Stimulated activated CD8-positive, alpha-beta memory T cell treated with anti-CD3 and anti-CD28 coated beads, Interleukin-2, amount 100 ng/mL, for 1 hour (primary cell): ENCODE results near the gene PHF21A.
"Not testable (repeated sequence)": the region's sequence is repeated elsewhere in the genome, so short reads cannot be mapped to it uniquely, and the experiment has no call there.

Source experiments
- DNase-seq, 2 donors: peaks; one replicate each; pipeline ENCODE4 v3.0.0-alpha.2; 2020; ENCODE audit warnings: low read depth in 2 of 2

The PHF21A gene

GRCh38 chr11:46036969-46037368 is 84.3 kb downstream of the PHF21A start:
- no peak for DNase-seq

- DNase-seq: no peak
These were observed 85.2 kb downstream of the PHF21A start for GRCh38 chr11:46036009-46036408.

- DNase-seq: no peak
These were observed 87.2 kb downstream of the PHF21A start for GRCh38 chr11:46034041-46034440.

- DNase-seq: no peak
These were observed 94.5 kb downstream of the PHF21A start for GRCh38 chr11:46026606-46027293.

GRCh38 chr11:46020084-46020599 is 101.1 kb downstream of the PHF21A start:
- DNase-seq: no peak

GRCh38 chr11:46018651-46019050 is 102.6 kb downstream of the PHF21A start:
- DNase-seq: no peak

GRCh38 chr11:46017341-46017740 is 103.9 kb downstream of the PHF21A start:
- DNase-seq: no peak

- no peak for DNase-seq
These were observed 105.3 kb downstream of the PHF21A start for GRCh38 chr11:46015941-46016340.

- DNase-seq: not testable (repeated sequence)
These were observed 107.1 kb downstream of the PHF21A start for GRCh38 chr11:46014168-46014567.

- no peak for DNase-seq
These were observed 109.1 kb downstream of the PHF21A start for GRCh38 chr11:46012185-46012584.

- DNase-seq: no peak
These were observed 111.2 kb downstream of the PHF21A start for GRCh38 chr11:46010100-46010499.

- no peak for DNase-seq
These were observed 111.6 kb downstream of the PHF21A start for GRCh38 chr11:46009647-46010046.

GRCh38 chr11:46006418-46007070 is 114.7 kb downstream of the PHF21A start:
- no peak for DNase-seq

- DNase-seq: no peak
These were observed 117.7 kb downstream of the PHF21A start for GRCh38 chr11:46003572-46003971.

- DNase-seq: no peak
These were observed 119.1 kb downstream of the PHF21A start for GRCh38 chr11:46002189-46002588.

- no peak for DNase-seq
These were observed 119.8 kb downstream of the PHF21A start for GRCh38 chr11:46001448-46001914.

GRCh38 chr11:45997599-45997998 is 123.7 kb downstream of the PHF21A start:
- DNase-seq: no peak

- DNase-seq: no peak
These were observed 125.9 kb downstream of the PHF21A start for GRCh38 chr11:45995342-45995734.

- no peak for DNase-seq
These were observed 126.6 kb downstream of the PHF21A start for GRCh38 chr11:45994371-45995341.

- no peak for DNase-seq
These were observed 127.7 kb downstream of the PHF21A start for GRCh38 chr11:45993531-45994001.

GRCh38 chr11:45988921-45989320 is 132.3 kb downstream of the PHF21A start:
- DNase-seq: no peak

- no peak for DNase-seq
These were observed 136.0 kb downstream of the PHF21A start for GRCh38 chr11:45985212-45985611.
